GM19043 (cell line): ENCODE data around the gene DENND10.
"Not testable (repeated sequence)": the region's sequence is repeated elsewhere in the genome, so short reads cannot be mapped to it uniquely, and the experiment has no call there.

Source experiments
- ATAC-seq: cut with Tn5 transposase; IDR thresholded peaks from one replicate; pipeline ENCODE4 v1.9.1; 2021; ENCODE audit warnings: low read depth; ENCODE audit not compliant: unreplicated experiment

Gene DENND10

GRCh38 chr10:119129721-119130120 lies 25.8 kb downstream of the DENND10 start:
- ATAC-seq: no peak

- ATAC-seq: peak; percentile 61
Observed at GRCh38 chr10:119131512-119132240, 27.8 kb downstream of the DENND10 start.

DNA sequence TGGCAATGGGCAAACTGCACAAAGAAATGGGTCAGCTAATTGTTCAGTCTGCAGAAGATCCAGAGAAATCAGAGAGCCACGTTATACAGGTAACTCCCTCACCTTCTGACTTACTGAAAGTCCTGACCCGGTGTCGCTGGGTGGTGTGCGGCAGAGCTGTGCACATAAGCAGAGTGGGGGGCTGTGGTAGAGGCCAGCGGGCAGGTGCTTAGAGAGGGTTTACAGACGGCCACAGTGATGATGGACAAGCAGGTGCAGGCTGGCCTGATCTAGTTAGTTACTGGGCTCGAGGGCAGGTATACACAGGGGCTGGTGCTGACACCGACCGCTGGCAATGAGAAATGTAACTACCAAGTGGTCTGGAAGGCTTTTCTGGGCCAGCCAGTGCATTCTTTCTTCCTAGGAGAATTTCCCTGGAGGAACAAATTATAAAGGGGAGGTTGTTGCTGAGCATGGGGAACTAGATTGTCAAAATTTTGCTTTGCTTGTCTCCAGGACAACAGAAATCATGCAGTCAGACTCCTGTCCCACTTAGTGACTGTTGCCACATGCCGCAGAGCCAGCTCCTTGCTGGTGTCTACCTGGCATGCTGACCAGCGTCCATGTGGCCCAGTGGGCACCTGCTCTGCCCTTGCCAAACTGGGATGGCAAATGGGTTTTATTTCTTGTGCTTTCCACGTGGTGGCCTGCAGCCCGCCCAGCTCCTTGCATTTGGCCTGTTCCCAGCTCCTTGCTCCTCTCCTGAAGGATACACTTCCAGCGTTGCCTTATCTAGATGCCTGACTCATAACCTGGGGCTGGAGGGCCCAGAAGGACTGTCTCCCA lies 28.8 kb downstream of the DENND10 start:
- ATAC-seq: no peak

DNA sequence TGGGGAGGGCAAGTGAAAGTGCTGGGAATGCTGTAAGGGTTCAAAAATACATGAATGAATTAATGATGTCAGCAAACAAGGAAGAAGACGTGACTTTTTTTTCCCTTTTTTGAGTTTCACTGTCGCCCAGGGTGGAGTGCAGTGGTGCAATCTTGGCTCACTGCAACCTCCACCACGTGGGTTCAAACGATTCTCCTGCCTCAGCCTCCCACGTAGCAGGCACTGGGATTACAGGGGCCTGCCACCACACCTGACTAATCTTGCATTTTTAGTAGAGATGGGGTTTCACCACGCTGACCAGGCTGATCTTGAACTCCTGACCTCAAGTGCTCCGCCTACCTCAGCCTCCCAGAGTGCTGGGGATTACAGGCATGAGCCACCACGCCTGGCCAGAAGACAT lies 30.0 kb downstream of the DENND10 start:
- ATAC-seq: no peak

DNA sequence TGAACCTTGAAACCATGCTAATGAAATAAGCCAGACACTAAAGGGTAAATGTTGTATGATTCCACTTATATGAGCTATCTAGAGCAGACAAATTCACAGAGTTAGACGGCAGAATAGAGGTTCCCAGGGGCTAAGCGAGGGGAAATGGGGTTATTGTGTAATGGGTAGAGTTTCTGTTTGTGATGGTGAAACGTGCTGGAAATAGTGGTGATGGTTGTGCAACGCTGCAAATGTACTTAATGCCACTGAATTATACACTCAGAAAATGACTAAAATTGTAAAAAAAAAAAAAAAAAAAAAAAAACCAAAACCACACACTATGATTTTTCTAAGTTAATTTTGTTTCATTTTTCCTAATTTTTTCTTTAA lies 31.6 kb downstream of the DENND10 start:
- no peak for ATAC-seq

GRCh38 chr10:119136084-119136483 lies 32.2 kb downstream of the DENND10 start:
- ATAC-seq: no peak

DNA sequence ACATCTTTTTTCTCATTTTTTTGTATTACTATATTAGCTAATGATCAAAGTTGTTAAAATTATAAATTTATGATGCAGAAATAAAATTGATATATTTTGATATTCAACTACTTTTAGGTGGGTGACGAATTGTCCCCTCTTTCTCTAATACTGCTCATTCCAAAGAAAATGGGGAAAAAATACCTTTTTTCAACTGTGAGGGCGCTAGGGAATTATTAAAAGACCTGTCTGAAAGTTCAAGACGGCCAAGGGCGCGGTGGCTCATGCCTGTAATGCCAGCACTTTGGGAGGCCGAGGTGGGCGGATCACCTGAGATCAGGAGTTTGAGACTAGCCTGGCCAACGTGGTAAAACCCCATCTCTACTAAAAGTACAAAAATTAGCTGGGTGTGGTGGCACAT lies 34.0 kb downstream of the DENND10 start:
- not testable (repeated sequence) for ATAC-seq

DNA sequence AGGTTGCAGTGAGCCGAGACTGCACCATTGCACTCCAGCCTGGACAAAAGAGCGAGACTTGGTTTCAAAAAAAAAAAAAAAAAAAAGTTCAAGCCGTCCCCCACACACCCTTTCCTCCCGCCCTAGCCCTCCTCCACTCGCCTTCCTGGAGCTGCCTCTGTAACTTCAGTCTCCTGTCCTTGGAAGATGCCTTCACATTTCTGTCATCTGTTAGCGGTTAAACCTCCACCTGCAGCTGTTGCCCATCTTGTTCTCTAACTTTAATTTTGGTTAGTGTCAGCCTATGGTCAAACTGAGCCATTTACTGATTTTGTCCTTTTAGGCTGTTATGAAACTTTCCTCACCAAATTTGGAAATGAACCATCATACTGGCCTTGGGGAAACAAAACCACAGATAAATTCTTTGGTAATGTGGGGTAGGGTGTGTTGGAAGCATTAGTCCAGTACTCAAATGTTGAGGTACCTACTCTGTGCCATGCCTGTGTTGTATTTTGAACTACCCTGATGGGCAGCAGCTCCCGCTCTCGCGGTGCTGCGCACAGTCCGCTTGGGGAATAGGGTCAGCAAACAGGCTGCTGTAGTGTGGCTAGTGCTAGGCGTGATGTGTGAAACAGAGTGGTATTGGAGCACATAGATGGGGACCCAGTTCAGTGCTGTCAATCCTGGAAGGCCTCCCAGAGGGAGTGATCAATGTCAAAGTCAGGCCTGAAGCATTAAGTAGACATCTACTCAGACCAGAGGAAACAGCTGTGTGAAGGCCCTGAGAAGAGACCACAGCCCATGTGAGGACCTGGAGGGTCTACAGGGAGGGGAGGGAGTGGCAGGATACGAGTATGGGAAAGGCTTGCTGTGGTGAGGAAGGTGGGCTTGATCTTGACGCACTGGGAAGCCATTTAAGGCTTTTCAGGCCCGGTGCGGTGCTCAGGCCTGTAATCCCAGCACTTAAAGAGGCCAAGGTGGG lies 34.7 kb downstream of the DENND10 start:
- ATAC-seq: no peak

DNA sequence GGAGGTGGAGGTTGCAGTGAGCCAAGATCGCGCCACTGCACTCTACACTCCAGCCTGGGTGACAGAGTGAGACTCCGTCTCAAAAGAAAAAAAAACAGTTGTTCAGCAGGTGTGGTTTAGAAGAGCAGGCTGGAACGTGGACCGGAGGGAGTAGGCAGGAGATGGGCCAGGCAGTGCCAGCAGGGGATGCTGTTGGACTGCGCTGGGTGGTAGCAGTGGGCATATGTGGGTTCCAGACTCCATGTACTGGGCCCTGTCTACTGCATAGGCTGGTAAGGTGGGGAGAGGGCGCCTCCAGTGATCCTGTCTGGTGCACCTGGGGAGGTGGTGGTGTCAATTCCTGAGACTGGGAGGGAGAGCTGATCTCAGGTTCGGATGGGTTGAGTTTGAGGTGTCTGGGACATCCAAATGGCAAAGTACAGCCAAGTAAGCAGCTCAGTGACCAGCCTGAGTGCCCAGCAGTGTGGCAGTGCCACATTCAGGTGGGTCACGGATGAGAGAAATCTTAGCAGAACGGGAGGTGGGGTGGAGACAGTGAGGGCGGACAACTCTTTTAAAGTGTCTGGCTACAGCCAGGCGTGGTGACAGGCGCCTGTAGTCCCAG lies 35.7 kb downstream of the DENND10 start:
- no peak for ATAC-seq

DNA sequence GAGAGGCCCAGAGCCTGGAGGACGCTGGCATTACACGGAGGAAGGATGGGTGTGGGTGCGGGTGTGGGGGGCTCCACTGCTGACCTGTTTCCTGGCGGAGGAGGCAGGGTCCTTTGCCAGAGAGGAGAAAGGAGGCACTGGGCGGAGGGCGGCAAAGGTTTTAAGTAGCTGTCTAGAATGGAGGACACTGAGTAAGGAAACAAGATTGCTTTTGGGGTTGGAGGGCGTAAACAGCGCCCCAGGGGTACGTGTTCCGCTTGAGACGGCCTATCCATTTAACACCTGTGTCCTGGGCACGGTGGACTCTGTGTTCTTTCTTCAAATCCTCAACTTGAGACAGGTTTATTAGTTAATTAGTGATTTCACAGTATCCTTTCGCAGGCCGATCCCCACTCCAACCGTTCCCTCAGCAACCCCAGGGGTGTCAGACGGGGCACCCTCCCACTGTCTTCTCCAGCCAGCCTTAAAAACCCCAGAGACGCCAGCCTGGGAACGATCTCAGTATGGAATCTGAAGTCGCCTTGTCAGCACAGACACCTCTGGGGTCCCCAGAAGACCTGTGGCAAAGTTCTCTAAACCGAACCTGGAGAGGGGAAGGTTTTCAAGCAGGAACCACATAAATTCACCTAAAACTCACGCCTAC lies 36.8 kb downstream of the DENND10 start:
- no peak for ATAC-seq

GRCh38 chr10:119143657-119144056 lies 39.7 kb downstream of the DENND10 start:
- ATAC-seq: no peak

GRCh38 chr10:119149157-119149556 lies 45.2 kb downstream of the DENND10 start:
- no peak for ATAC-seq

GRCh38 chr10:119149729-119150128 lies 45.8 kb downstream of the DENND10 start:
- no peak for ATAC-seq

DNA sequence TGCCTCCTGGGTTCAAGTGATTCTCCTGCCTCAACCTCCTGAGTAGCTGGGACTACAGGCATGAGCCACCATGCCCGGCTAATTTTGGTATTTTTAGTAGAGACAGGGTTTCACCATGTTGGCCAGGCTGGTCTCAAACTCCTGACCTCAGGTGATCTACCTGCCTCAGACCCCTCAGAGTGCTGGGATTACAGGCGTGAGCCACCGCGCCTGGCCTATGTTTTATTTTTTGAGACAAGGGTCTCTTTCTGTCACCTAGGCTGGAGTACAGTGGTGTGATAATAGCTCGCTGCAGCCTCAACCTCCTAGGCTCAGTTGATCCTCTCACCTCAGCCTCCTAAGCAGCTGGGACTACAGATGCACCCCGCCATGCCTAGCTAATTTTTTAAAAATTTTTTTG lies 47.7 kb downstream of the DENND10 start:
- not testable (repeated sequence) for ATAC-seq

DNA sequence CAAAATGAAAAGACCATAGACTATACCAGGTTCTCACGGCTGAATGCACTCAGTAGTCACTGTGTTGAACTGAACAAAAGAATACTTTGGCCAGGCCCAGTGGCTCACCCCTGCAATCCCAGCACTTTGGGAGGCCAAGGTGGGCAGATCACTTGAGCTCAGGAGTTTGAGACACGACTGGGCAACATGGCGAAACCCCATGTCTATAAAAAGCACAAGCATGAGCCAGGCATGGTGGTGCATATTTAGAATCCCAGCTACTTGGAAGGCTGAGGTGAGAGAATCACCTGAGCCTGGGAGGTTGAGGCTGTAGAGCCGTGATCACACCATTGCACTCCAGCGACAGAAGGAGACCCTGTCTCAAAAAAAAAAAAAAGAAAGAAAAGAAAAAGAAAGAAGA lies 49.1 kb downstream of the DENND10 start:
- ATAC-seq: no peak

DNA sequence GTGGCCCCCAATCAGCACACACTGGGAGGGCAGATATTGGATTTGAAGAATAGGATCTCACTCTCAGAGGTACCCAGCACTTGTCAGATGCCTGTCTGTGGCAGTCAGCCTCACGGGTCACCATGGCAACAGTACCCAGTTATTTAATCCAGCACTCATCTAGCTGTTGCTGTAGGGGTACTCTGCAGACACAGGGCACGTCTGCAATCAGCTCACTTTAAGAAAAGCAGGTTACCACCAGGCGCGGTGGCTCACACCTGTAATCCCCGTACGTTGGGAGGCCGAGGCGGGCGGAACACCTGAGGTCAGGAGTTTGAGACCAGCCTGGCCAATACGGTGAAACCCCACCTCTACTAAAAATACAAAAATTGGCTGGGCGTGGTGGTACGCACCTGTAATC lies 49.7 kb downstream of the DENND10 start:
- no peak for ATAC-seq

DNA sequence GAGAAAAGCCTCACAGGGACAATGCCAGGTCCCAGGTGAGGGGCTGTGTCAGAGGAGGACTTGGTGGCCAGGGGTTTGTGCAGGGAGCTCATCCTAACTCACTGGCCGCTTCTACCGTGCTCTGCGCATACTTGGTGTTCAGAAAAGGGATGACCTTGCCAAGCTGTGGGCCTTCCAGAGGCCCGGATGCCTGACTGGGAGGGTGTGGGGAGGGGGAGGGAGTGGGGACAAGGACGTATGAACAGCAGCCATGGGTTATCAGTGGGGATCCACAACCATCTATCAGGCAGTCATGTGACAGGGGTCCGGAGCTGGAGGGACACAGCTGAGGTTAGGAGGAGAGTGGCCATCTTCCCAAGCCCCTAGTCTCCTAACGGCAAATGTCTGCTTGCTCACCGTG lies 55.4 kb downstream of the DENND10 start:
- ATAC-seq: no peak

DNA sequence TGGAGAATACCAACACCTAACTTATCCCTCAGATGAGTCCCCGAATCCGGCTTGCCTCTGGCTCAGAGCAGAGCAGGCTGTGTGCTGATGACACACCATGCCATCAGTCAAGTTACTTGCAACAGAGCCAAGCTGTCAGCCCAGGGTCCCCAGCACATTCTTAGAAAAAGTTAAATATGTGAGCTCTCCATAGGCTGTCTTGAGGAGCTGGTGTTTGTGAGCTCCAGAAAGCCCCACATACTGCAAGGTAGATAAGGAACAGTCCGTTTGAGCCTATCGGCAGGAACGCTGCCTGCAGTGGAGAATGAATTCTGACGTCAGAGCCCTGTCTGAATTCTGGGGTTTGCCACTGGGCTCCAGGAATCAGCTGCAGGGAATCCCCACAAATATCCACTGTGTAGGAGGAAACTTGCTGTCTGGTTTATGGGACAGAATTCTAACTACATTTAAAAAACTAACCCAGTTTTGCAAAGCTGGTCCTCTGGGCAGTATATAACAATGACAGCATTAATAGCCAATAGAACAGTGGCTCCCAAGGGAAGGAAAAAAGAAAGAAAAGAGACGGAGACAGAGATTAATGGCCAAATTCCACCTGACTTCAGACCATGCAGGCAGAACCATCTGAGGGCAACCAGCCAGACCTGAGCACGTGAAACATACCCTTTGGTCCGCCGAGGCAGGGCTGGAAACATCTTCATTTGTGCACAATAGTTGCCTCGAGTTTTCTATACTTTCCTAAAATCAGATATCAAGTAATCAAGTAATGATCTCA lies 58.0 kb downstream of the DENND10 start:
- ATAC-seq: no peak

DNA sequence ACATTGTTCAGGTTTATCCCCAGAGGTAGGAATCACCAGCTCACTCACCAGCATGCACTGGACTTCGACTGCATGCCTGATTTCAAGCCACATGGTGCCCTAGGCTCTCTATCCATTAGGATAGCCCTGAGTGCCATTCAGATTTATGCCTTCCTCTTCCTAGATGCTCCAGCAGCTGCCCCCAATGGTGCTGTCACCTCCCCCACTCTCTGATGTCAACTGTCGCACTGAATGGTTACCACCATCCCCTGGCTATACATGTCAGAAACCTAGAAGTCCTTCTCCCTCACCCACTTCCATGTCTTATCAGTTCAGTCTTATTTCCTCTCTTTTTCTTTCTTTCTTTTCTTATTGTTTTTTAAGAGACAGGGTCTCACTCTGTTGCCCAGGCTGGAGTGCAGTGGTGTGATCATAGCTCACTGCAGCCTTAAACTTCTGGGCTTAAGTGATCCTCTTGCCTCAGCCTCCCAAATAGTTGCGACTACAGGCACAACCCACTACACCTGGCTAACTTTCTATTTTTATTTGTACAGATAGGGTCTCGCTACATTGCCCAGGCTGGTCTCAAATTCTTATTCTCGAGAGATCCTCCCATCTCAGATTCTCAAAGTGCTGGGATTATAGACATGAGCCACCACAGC lies 58.7 kb downstream of the DENND10 start:
- ATAC-seq: no peak
